PC-9 (cell line): ENCODE data around the gene HES5. TPM values are rescaled to one million over a fixed set of nuclear protein-coding genes. Genes with fewer than 3 reads are reported as not detected.

Experiments
- BruUV-seq: library from RNA; stranded (reverse); fragments of 400-500 nt; replicated peaks from 2 replicates; lab custom pipeline; 2021; lab: Mats Ljungman, UMichigan
- CTCF ChIA-PET: fragments of 300-600 bp; sonication (Branson Sonifier 250); formaldehyde crosslinking; loops from one replicate; lab custom pipeline; 2022; ENCODE audit warnings: antibody characterized with exemption; lab: Charles Lee
- POLR2A ChIA-PET: fragments of 300-600 bp; sonication (Branson Sonifier 250); formaldehyde crosslinking; loops from one replicate; lab custom pipeline; 2022; ENCODE audit warnings: antibody characterized with exemption; ENCODE audit not compliant: unreplicated experiment; lab: Charles Lee
- DNase-seq, 2 experiments: peaks; one replicate each; pipeline versions ENCODE4 v3.0.0 to v3.0.0-alpha.2; 2015 to 2022; ENCODE audit warnings: mixed read lengths in 1 of 2
- H2AFZ ChIP-seq: fragments of 200-600 bp; sonication (generic); 2 replicates; pipeline ENCODE4 v1.8.1; 2017; ENCODE audit warnings: antibody characterized with exemption
- H3F3A ChIP-seq: fragments of 200-600 bp; sonication (generic); 2 replicates; pipeline ENCODE4 v1.8.1; 2017; ENCODE audit warnings: antibody characterized with exemption, mild to moderate bottlenecking, low read depth; ENCODE audit not compliant: insufficient read depth
- H3K27ac ChIP-seq: fragments of 200-600 bp; sonication (generic); 2 replicates; pipeline ENCODE4 v1.6.1; 2016; ENCODE audit warnings: mixed run types
- H3K27me3 ChIP-seq: fragments of 200-600 bp; sonication (generic); 2 replicates; pipeline ENCODE4 v1.6.1; 2016; ENCODE audit warnings: low read depth, mixed run types; ENCODE audit not compliant: insufficient read depth
- H3K36me3 ChIP-seq: fragments of 200-600 bp; sonication (generic); 2 replicates; pipeline ENCODE4 v1.6.1; 2016; ENCODE audit warnings: low read depth, mixed run types
- H3K4me1 ChIP-seq: fragments of 200-600 bp; sonication (generic); replicated peaks from 2 replicates; pipeline ENCODE4 v1.6.1; 2016; ENCODE audit warnings: mixed run types; ENCODE audit not compliant: insufficient read depth
- H3K4me2 ChIP-seq: fragments of 200-600 bp; sonication (generic); 2 replicates; pipeline ENCODE4 v1.6.1; 2017; ENCODE audit warnings: mixed run types
- H3K4me3 ChIP-seq: fragments of 200-600 bp; sonication (generic); 2 replicates; pipeline ENCODE4 v1.6.1; 2016; ENCODE audit warnings: mixed run types
- H3K79me2 ChIP-seq: fragments of 200-600 bp; sonication (generic); 2 replicates; pipeline ENCODE4 v1.6.1; 2017; ENCODE audit warnings: low read depth, mixed run types
- H3K9me2 ChIP-seq: fragments of 200-600 bp; sonication (generic); 2 replicates; pipeline ENCODE4 v1.8.1; 2017; ENCODE audit warnings: mild to moderate bottlenecking; ENCODE audit not compliant: insufficient read depth
- H3K9me3 ChIP-seq: fragments of 200-600 bp; sonication (generic); 2 replicates; pipeline ENCODE4 v1.8.1; 2016; ENCODE audit warnings: low read depth; ENCODE audit not compliant: insufficient read depth
- H4K20me1 ChIP-seq: fragments of 200-600 bp; sonication (generic); 2 replicates; pipeline ENCODE4 v1.8.1; 2017; ENCODE audit not compliant: insufficient read depth
- CTCF ChIP-seq: fragments of 200-600 bp; sonication (generic); conservative IDR thresholded peaks from 2 replicates; pipeline ENCODE4 v1.6.1; 2017; ENCODE audit warnings: mixed run types, antibody characterized with exemption, mild to moderate bottlenecking, moderate library complexity
- EZH2 ChIP-seq: fragments of 200-600 bp; sonication (generic); IDR thresholded peaks from 2 replicates; pipeline ENCODE4 v1.8.0; 2017; ENCODE audit warnings: antibody characterized with exemption, low read depth
- intact Hi-C: fragments of 100-400 bp; cut with micrococcal nuclease; formaldehyde crosslinking; loops from one replicate; pipeline ENCODE4 v1.10.0; 2022; ENCODE audit not compliant: unreplicated experiment
- total RNA-seq: library from RNA; stranded (reverse); gene quantifications from 2 replicates; pipeline ENCODE4 v1.2.3, GENCODE V29; 2021

HES5 gene
- total RNA-seq, 1 experiment from 2014 or later = not detected

- ChIA-PET POLR2A (no interaction called here), CTCF (no interaction called here)
- no peaks in the 10 kb centered on the region for H3K9me3 ChIP-seq
- no peaks in the 10 kb centered on the region for H3K79me2 ChIP-seq
- H3K4me3 ChIP-seq = no peak overlapping the region
- H3F3A ChIP-seq = no peaks in the 10 kb centered on the region
- no peak overlapping the region for H2AFZ ChIP-seq
- H3K4me2 ChIP-seq = no peak overlapping the region
- DNase-seq = no peak
- no peaks in the 10 kb centered on the region for H4K20me1 ChIP-seq
- H3K9me2 ChIP-seq = no peaks in the 10 kb centered on the region
- BruUV-seq = no TSS peak
- no peak for TF ChIP-seq EZH2
- no peak for TF ChIP-seq CTCF
- H3K4me1 ChIP-seq = no peaks in the 10 kb centered on the region
- intact Hi-C loops = no loop called here
- H3K27ac ChIP-seq = no peak overlapping the region
- peaks cover 18% of the 10 kb centered on the region for H3K27me3 ChIP-seq
- H3K36me3 ChIP-seq = no peaks in the 10 kb centered on the region
Observed at GRCh38 chr1:2561446-2561845, 31.4 kb upstream of the HES5 start.

- Histone ChIP-seq H3K79me2 (no peaks in the 10 kb centered on the region), H3K9me3 (no peaks in the 10 kb centered on the region), H3K4me3 (no peak overlapping the region), H4K20me1 (no peaks in the 10 kb centered on the region), H3K9me2 (no peaks in the 10 kb centered on the region), H3K4me1 (no peaks in the 10 kb centered on the region), H3K36me3 (no peaks in the 10 kb centered on the region), H3K27ac (no peak overlapping the region), H3K27me3 (peaks cover 9% of the 10 kb centered on the region), H2AFZ (no peak overlapping the region), H3F3A (no peaks in the 10 kb centered on the region), H3K4me2 (no peak overlapping the region)
- POLR2A ChIA-PET = no interaction called here
- CTCF ChIA-PET = no interaction called here
- DNase-seq = no peak
- no TSS peak for BruUV-seq
- intact Hi-C loops = no loop called here
- TF ChIP-seq EZH2 = no peak
- no peak for TF ChIP-seq CTCF
Observed at GRCh38 chr1:2560299-2561073, 30.4 kb upstream of the HES5 start.

- Histone ChIP-seq H3F3A (no peaks in the 10 kb centered on the region), H3K9me3 (no peaks in the 10 kb centered on the region), H3K79me2 (no peaks in the 10 kb centered on the region), H3K27me3 (peaks cover 1% of the 10 kb centered on the region; the same call in 1 of the 2 replicates), H3K36me3 (no peaks in the 10 kb centered on the region), H3K27ac (no peak overlapping the region), H3K4me2 (no peak overlapping the region), H2AFZ (no peak overlapping the region), H3K9me2 (no peaks in the 10 kb centered on the region), H3K4me3 (no peak overlapping the region), H3K4me1 (no peaks in the 10 kb centered on the region), H4K20me1 (no peaks in the 10 kb centered on the region)
- ChIA-PET CTCF (no interaction called here), POLR2A (no interaction called here)
- intact Hi-C loops = no loop called here
- TF ChIP-seq CTCF = no peak
- no peak for TF ChIP-seq EZH2
- no TSS peak for BruUV-seq
- no peak for DNase-seq
Observed at GRCh38 chr1:2559509-2560298, 29.6 kb upstream of the HES5 start.
